SK-N-MC (cell line): ENCODE data around the gene AKAP13.

Experiments used
- DNase-seq: peaks from one replicate; pipeline ENCODE4 v3.0.0-alpha.2; 2011; ENCODE audit warnings: low read depth, low spot score
- H3K27ac ChIP-seq: fragments of 200-600 bp; sonication (generic); 2 replicates; pipeline ENCODE4 v1.5.1; 2016; ENCODE audit warnings: mixed run types
- H3K36me3 ChIP-seq: fragments of 200-600 bp; sonication (generic); 2 replicates; pipeline ENCODE4 v1.6.1; 2017; ENCODE audit warnings: antibody characterized with exemption, low read length, mixed read lengths; ENCODE audit not compliant: insufficient read depth
- H3K4me3 ChIP-seq: fragments of 200-600 bp; sonication (generic); 2 replicates; pipeline ENCODE4 v1.5.1; 2016
- H3K9ac ChIP-seq: fragments of 200-600 bp; sonication (generic); 2 replicates; pipeline ENCODE4 v1.8.0; 2017; ENCODE audit warnings: mixed run types, mixed read lengths; ENCODE audit not compliant: insufficient read length
- H3K9me3 ChIP-seq: fragments of 200-600 bp; sonication (generic); 2 replicates; pipeline ENCODE4 v1.6.1; 2017; ENCODE audit warnings: low read depth, mild to moderate bottlenecking, antibody characterized with exemption, low read length, moderate library complexity, mixed read lengths
- EZH2 ChIP-seq: fragments of 200-600 bp; sonication (generic); IDR thresholded peaks from one replicate; pipeline ENCODE4 v1.6.1; 2017; ENCODE audit warnings: antibody characterized with exemption
- FOXP2 ChIP-seq: optimal IDR thresholded peaks from 2 replicates; pipeline ENCODE3; 2011; ENCODE audit warnings: mild to moderate bottlenecking, moderate library complexity; ENCODE audit not compliant: insufficient read depth; ENCODE audit errors: extremely low read length, control extremely low read depth
- POLR2AphosphoS5 ChIP-seq: IDR thresholded peaks from 2 replicates; pipeline ENCODE4 v1.6.1; 2012; ENCODE audit warnings: mild to moderate bottlenecking, low read depth, low read length, borderline replicate concordance

Gene AKAP13

GRCh38 chr15:85492406-85492805, 112.0 kb downstream of the AKAP13 start:
- no peak for DNase-seq
- no peak for TF ChIP-seq FOXP2
- no peak for TF ChIP-seq EZH2
- TF ChIP-seq POLR2AphosphoS5, result no peak
- Histone ChIP-seq H3K9ac (no peak overlapping the region), H3K36me3 (no peaks in the 10 kb centered on the region), H3K9me3 (no peaks in the 10 kb centered on the region), H3K27ac (no peak overlapping the region), H3K4me3 (no peak overlapping the region)

- H3K4me3 ChIP-seq, result no peak overlapping the region
- no peaks in the 10 kb centered on the region for H3K36me3 ChIP-seq
- H3K27ac ChIP-seq, result no peak overlapping the region
- no peak for TF ChIP-seq FOXP2
- no peak for TF ChIP-seq POLR2AphosphoS5
- TF ChIP-seq EZH2, result no peak
- H3K9ac ChIP-seq, result no peak overlapping the region
- DNase-seq, result no peak
- H3K9me3 ChIP-seq, result no peaks in the 10 kb centered on the region
Observed at GRCh38 chr15:85493260-85493659, 112.9 kb downstream of the AKAP13 start.

- TF ChIP-seq POLR2AphosphoS5 (no peak), FOXP2 (no peak), EZH2 (no peak)
- DNase-seq, result no peak
Observed at GRCh38 chr15:85494048-85494777, 113.8 kb downstream of the AKAP13 start.

DNA sequence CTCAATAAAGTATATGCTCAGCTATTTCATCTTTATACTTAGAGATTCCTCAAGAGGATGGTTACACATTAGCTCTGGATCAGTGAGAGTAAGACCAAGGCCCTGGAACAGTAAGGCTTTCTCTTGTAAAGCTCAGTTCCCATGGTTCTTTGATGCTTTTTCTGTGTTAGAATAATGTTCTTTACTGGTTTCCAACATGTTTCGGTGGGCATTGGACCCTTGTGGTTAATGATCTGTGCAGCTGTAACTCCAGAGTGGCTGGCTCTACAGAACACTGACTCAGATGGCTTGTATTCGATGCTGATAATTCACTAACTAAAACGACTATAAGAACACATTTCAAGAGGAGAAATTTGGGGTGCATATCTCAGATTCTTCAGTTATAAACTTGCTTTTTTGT, 114.7 kb downstream of the AKAP13 start:
- no peak overlapping the region for H3K27ac ChIP-seq
- H3K9me3 ChIP-seq, result no peaks in the 10 kb centered on the region
- H3K4me3 ChIP-seq, result no peak overlapping the region
- TF ChIP-seq POLR2AphosphoS5 (no peak), EZH2 (no peak), FOXP2 (no peak)
- DNase-seq, result no peak
- no peak overlapping the region for H3K9ac ChIP-seq
- H3K36me3 ChIP-seq, result no peaks in the 10 kb centered on the region

More at GRCh38 chr15:85494048-85494777, 113.8 kb downstream of the AKAP13 start:
- H3K27ac ChIP-seq, result no peak overlapping the region
- no peaks in the 10 kb centered on the region for H3K9me3 ChIP-seq
- no peaks in the 10 kb centered on the region for H3K36me3 ChIP-seq
- no peak overlapping the region for H3K4me3 ChIP-seq
- H3K9ac ChIP-seq, result no peak overlapping the region

GRCh38 chr15:85495544-85495943, 115.1 kb downstream of the AKAP13 start:
- H3K36me3 ChIP-seq, result no peaks in the 10 kb centered on the region
- no peak overlapping the region for H3K27ac ChIP-seq
- H3K9ac ChIP-seq, result no peak overlapping the region
- H3K9me3 ChIP-seq, result no peaks in the 10 kb centered on the region
- no peak overlapping the region for H3K4me3 ChIP-seq
- no peak for TF ChIP-seq POLR2AphosphoS5
- DNase-seq, result no peak

DNA sequence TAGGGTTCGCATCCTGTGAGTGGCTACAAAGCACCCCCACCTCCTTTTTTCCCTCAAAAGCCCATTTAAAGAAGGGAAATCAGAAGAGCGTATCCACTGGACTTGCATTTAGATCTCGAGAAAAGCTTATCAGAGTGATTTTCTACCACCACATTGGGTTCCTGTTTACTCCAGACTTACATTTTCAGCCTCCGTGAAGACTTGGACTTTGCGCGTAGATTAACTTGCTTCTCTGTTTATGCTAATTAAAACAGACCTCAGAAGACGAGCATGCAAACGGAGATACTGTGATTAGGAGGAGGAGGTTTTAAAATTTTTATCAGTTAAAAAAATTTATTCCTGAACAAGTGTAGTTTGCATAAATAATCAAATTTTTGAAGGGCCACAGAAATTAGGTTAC, 115.7 kb downstream of the AKAP13 start:
- Histone ChIP-seq H3K9ac (no peak overlapping the region), H3K9me3 (no peaks in the 10 kb centered on the region), H3K36me3 (no peaks in the 10 kb centered on the region), H3K27ac (no peak overlapping the region), H3K4me3 (no peak overlapping the region)
- TF ChIP-seq FOXP2 (no peak), POLR2AphosphoS5 (no peak), EZH2 (no peak)
- DNase-seq, result no peak

DNA sequence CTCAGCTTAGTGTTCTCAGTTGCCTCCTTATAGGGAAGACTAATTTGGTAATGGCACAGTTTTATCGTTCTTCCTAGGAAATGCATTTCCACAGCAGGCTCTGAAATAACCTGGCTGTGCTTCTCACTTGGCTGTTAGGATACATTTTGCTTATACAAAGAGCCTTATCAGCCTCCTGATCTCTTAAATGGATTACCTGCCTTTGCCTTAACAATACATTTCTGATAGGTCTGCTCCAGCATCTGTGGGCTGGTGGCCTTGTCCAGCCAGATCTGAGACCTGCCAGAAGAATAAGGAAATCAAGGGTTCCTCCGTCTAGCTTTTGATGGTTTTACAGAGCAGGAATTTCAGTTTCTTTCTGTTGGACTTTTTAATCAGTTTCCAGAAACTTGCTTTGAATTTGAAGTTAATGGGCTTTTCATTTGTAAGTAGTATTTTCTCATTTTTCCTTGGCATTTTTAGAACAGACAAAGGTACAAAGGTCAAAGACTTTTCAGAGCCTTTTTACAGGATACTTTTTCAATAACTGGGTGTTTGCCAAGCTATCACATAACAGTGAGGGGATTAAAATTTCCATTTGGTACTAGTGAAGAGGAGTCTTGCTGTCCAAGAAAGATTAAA, 116.3 kb downstream of the AKAP13 start:
- no peak for DNase-seq
- Histone ChIP-seq H3K4me3 (no peak overlapping the region), H3K9ac (no peak overlapping the region), H3K27ac (no peak overlapping the region), H3K36me3 (no peaks in the 10 kb centered on the region), H3K9me3 (no peaks in the 10 kb centered on the region)
- TF ChIP-seq POLR2AphosphoS5 (no peak), FOXP2 (no peak), EZH2 (no peak)

GRCh38 chr15:85497172-85497569, 116.8 kb downstream of the AKAP13 start:
- no peak for DNase-seq
- TF ChIP-seq EZH2 (no peak), POLR2AphosphoS5 (no peak), FOXP2 (no peak)
- Histone ChIP-seq H3K27ac (no peak overlapping the region), H3K4me3 (no peak overlapping the region), H3K36me3 (no peaks in the 10 kb centered on the region), H3K9me3 (no peaks in the 10 kb centered on the region), H3K9ac (no peak overlapping the region)
